Adrenal gland (tissue), 12 donors: ENCODE results near the gene BCLAF1. TPM values are rescaled to one million over a fixed set of nuclear protein-coding genes. Genes with fewer than 3 reads are reported as not detected.
A peak's percentile ranks its signal among the peaks of the same experiment; 100 is the strongest.

Experiments
- DNase-seq, 7 donors: peaks; one replicate each; pipeline ENCODE4 v3.0.0-alpha.2; 2019 to 2020
- H3K27ac ChIP-seq, 5 donors: fragments of 200-600 bp; sonication (generic) in 4 of 5; 1 replicate in 3 of 5; 2 replicates in 2 of 5; pipeline versions ENCODE4 v1.5.1 to v1.8.0; 2016 to 2020; ENCODE audit warnings: mild to moderate bottlenecking in 1 of 5
- H3K27me3 ChIP-seq: fragments of 200-600 bp; 2 replicates; pipeline ENCODE4 v1.8.0; 2021
- H3K36me3 ChIP-seq, 2 donors: fragments of 200-600 bp; replicated peaks in 1 of 2; 1 replicate in 1 of 2; 2 replicates in 1 of 2; pipeline versions ENCODE4 v1.5.1 to v1.8.0; 2018 to 2022
- H3K4me1 ChIP-seq, 2 donors: fragments of 200-600 bp; replicated peaks in 1 of 2; 1 replicate in 1 of 2; 2 replicates in 1 of 2; pipeline versions ENCODE4 v1.5.1 to v1.8.0; 2018 to 2021
- H3K4me3 ChIP-seq, 4 donors: fragments of 200-600 bp; sonication (generic) in 3 of 4; one replicate each; pipeline ENCODE4 v1.5.1; 2016 to 2018
- H3K9me3 ChIP-seq, 3 donors: fragments of 200-600 bp; sonication (generic) in 1 of 3; replicated peaks in 1 of 3; 1 replicate in 2 of 3; 2 replicates in 1 of 3; pipeline versions ENCODE4 v1.5.1 to v1.8.0; 2016 to 2021
- POLR2A ChIP-seq, 2 donors: fragments of 450-650 bp; IDR thresholded peaks; one replicate each; pipeline ENCODE4 v1.6.1; 2017; ENCODE audit warnings: antibody characterized with exemption in 2 of 2, mild to moderate bottlenecking in 2 of 2, moderate library complexity in 1 of 2
- WGBS, 4 donors: extraction: QIAGEN DNeasy Blood & Tissue Kit in 2 of 4; methylation state at CpG; one replicate each; pipeline versions ENCODE4 v1.1.5 to v1.1.7; 2013 to 2017; 5-methylcytosine and 5-hydroxymethylcytosine counted together
- intact Hi-C, 2 donors: fragments of 100-400 bp; cut with DNase I; formaldehyde crosslinking; loops; one replicate each; pipeline versions ENCODE4 v1.14.1 to v1.15.0; 2022 to 2023
- polyA plus RNA-seq, 3 donors: library from polyadenylated mRNA; stranded (reverse); fragments of 200-250 nt in 2 of 3; fragments of 350-450 nt in 1 of 3; fragmentation: Illumina TruSeq in 1 of 3; extraction: RNeasy Lipid Tissue Mini Kit (QIAGEN cat#74804) in 1 of 3; gene quantifications; one replicate each; pipeline ENCODE4 v1.2.3, GENCODE V29; 2013 to 2014
- total RNA-seq, 9 donors: library from RNA; depleted of rRNA in 4 of 9; stranded (reverse); fragments of >200 nt in 4 of 9; fragments of 120-200 nt in 1 of 9; fragmentation: NEBNext Ultra II Directional in 1 of 9; extraction: Animal tissue kit (Norgen Biotek cat#: 25700) in 1 of 9; gene quantifications; one replicate each; pipeline versions ENCODE4 v1.1.0 to v1.2.4, GENCODE V29; 2013 to 2023
- TF ChIP-seq, protein P1 (sequence below), 6 experiments: fragments of 450-650 bp in 4 of 6; fragments of 200-600 bp in 2 of 6; sonication (generic) in 1 of 6; IDR thresholded peaks; 1 replicate in 5 of 6; 2 replicates in 1 of 6; pipeline versions ENCODE4 v1.5.1 to v1.8.0; 2016 to 2021; ENCODE audit warnings: antibody characterized with exemption in 6 of 6, mild to moderate bottlenecking in 2 of 6, moderate library complexity in 1 of 6
- donor health status: healthy with polysubstance abuse.
- donor health status: Bipolar disorder and iron deficiency.
- donor health status: DM: yes; HTN: yes; CAD: no.
- donor health status: DM: no; HTN: no; CAD: no.
- donor health status: DM: no; HTN: no; CAD: no.
- donor health status: DM: yes; HTN: yes; CAD: no.

The BCLAF1 gene
- total and polyA plus RNA-seq, 12 donors, result 27.7 to 210 (median 112) TPM

DNA sequence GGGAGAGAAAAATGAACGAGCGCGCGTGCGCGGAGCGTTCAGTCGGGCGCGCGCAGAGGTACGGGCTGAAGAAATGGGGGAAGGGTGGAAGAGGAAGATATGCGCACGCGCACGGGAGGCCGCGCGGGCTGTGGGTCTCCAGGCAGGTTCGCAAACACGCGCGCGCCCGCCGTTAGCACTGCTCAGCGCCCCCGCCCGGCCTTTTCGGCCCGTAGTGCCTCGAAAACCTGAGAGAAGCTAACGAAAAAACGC is 393 bp downstream of the BCLAF1 start:
- Histone ChIP-seq H3K9me3 (no peaks in the 10 kb centered on the region), H3K4me3 (peak overlapping the region; percentile 63 to 94 (median 86)), H3K27me3 (no peaks in the 10 kb centered on the region), H3K36me3 (no peaks in the 10 kb centered on the region), H3K4me1 (peaks cover 32 to 53% of the 10 kb centered on the region in 2 donors), H3K27ac (peak overlapping the region; percentile 95 to 100 (median 100))
- DNase-seq, result peak; percentile 88 to 95 (median 91)
- TF ChIP-seq POLR2A (IDR thresholded peaks at IDR 0.05), result no peak
- TF ChIP-seq, protein P1, sequence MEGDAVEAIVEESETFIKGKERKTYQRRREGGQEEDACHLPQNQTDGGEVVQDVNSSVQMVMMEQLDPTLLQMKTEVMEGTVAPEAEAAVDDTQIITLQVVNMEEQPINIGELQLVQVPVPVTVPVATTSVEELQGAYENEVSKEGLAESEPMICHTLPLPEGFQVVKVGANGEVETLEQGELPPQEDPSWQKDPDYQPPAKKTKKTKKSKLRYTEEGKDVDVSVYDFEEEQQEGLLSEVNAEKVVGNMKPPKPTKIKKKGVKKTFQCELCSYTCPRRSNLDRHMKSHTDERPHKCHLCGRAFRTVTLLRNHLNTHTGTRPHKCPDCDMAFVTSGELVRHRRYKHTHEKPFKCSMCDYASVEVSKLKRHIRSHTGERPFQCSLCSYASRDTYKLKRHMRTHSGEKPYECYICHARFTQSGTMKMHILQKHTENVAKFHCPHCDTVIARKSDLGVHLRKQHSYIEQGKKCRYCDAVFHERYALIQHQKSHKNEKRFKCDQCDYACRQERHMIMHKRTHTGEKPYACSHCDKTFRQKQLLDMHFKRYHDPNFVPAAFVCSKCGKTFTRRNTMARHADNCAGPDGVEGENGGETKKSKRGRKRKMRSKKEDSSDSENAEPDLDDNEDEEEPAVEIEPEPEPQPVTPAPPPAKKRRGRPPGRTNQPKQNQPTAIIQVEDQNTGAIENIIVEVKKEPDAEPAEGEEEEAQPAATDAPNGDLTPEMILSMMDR (IDR thresholded peaks at IDR 0.05), result peak in 1 of 6 experiments; percentile 33
- 0 to 1% (median 0%) methylated on average over 15 to 34 of the region's 34 CpGs for WGBS, 4 donors
- intact Hi-C loops, result no loop called here

GRCh38 chr6:136288566-136289326 is 900 bp downstream of the BCLAF1 start:
- TF ChIP-seq, protein P1 (IDR thresholded peaks at IDR 0.05), result peak in 5 of 6 experiments; percentile 34 to 62 (median 47)
- TF ChIP-seq POLR2A (IDR thresholded peaks at IDR 0.05), result peak; percentile 45 to 73
- 0 to 1% (median 1%) methylated on average over 26 to 34 of the region's 34 CpGs for WGBS, 4 donors
- peak overlapping the region; percentile 63 to 94 (median 86) for H3K4me3 ChIP-seq
- no peaks in the 10 kb centered on the region for H3K27me3 ChIP-seq
- peak overlapping the region; percentile 95 to 100 (median 100) for H3K27ac ChIP-seq
- intact Hi-C loops, result no loop called here
- H3K9me3 ChIP-seq, result no peaks in the 10 kb centered on the region
- no peaks in the 10 kb centered on the region for H3K36me3 ChIP-seq
- H3K4me1 ChIP-seq, result peaks cover 34 to 58% of the 10 kb centered on the region in 2 donors
- DNase-seq, result peak; percentile 81 to 96 (median 94)

GRCh38 chr6:136284909-136285308 is 4.7 kb downstream of the BCLAF1 start:
- Histone ChIP-seq H3K9me3 (no peaks in the 10 kb centered on the region), H3K27ac (no peak overlapping the region), H3K36me3 (peaks cover 0 to 4% of the 10 kb centered on the region in 2 donors), H3K27me3 (no peaks in the 10 kb centered on the region), H3K4me3 (no peak overlapping the region), H3K4me1 (peaks cover 54 to 86% of the 10 kb centered on the region in 2 donors)
- TF ChIP-seq POLR2A (IDR thresholded peaks at IDR 0.05), result no peak
- TF ChIP-seq, protein P1 (IDR thresholded peaks at IDR 0.05), result no peak
- DNase-seq, result no peak
- 3 to 23% (median 14%) methylated on average over 2 of the region's 2 CpGs for WGBS, 4 donors
- intact Hi-C loops, result no loop called here

- Histone ChIP-seq H3K4me1 (peaks cover 50 to 84% of the 10 kb centered on the region in 2 donors), H3K27me3 (no peaks in the 10 kb centered on the region), H3K4me3 (no peak overlapping the region), H3K9me3 (no peaks in the 10 kb centered on the region), H3K27ac (no peak overlapping the region), H3K36me3 (peaks cover 0 to 4% of the 10 kb centered on the region in 2 donors)
- WGBS, 4 donors, result 61 to 72% (median 64%) methylated on average over 4 of the region's 4 CpGs
- TF ChIP-seq, protein P1 (IDR thresholded peaks at IDR 0.05), result no peak
- no peak for TF ChIP-seq POLR2A (IDR thresholded peaks at IDR 0.05)
- DNase-seq, result no peak
- intact Hi-C loops, result no loop called here
Measured at GRCh38 chr6:136282906-136283305, 6.7 kb downstream of the BCLAF1 start.
